HG03439 (cell line): ENCODE data around the gene BTBD8.

ENCODE experiments used
- ATAC-seq: cut with Tn5 transposase; IDR thresholded peaks from one replicate; pipeline ENCODE4 v1.9.1; 2021; ENCODE audit warnings: mild to moderate bottlenecking, moderate library complexity; ENCODE audit not compliant: unreplicated experiment

The BTBD8 gene

DNA sequence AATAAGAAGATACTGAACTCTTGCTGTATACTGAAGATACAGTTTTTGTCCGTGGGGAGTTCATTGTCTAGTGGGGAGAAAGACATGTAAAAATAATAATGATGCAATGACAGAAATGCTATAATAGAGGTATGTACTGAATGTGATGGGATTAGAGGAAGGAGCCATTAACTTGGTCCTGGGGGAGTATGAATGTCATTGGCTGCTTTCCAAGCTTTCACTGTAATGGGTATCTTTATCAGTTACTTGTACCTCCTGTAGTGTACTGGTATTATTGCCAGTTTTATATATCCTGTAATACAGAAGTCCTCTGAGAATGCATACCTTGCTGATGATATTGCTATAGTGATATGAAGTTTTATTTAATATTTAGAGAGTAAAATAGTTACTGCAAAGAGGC, 7.4 kb downstream of the BTBD8 start:
- ATAC-seq, result no peak

DNA sequence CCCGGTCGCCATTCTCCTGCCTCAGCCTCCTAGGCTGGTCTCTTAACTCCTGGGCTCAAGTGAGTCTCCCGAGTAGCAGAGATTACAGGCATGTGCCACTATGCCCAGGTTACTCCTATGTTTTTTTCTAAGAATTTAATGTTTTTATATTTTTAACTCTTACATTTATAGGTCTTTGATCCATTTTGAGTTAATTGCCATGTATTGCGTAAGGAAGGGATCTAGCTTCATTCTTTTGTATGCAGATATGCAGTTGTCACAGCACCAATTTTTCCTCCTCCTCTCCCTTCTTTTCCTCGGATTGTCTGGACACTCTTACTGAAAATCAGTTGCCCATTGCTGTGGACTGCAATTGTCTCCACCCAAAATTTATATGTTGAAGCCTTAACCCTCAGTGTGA, 11.5 kb downstream of the BTBD8 start:
- ATAC-seq, result no peak

DNA sequence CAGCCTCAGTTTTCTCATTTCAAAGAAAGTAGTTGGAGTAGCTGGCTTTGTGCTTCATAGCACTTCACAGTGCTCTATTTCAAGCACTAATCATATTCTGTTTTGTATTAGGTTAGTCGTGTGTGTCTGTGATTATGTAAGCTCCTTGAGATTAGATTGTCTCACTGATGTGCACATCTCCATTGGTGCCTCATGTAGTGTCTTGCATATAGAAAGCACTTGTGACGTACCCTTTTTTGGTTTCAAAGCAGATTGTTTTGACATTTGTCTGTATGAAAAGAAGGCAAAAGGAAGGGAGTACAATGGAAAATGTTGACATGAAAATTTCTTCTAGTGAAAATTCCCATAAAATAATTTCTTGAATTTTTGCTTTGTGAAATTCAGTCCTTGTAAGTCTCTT, 13.9 kb downstream of the BTBD8 start:
- ATAC-seq, result no peak

DNA sequence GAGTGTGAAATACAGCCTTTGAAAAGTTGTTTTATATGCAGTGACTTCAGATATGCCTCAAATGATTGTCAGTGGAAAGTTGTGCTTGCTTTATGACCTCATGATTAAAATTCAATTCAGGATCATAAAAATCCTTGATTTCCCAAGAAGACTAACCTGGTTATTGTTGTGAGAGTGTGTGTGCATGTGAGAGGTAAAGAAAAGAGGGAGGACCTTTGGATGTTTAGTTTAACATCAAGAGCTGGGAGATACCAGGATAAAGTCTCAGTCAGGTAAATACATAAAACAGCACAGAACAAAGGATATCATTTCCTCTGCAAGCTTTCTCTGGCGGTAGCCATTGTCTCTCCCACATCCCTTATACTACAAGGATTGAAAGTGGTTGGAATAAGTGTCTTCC, 14.4 kb downstream of the BTBD8 start:
- no peak for ATAC-seq

DNA sequence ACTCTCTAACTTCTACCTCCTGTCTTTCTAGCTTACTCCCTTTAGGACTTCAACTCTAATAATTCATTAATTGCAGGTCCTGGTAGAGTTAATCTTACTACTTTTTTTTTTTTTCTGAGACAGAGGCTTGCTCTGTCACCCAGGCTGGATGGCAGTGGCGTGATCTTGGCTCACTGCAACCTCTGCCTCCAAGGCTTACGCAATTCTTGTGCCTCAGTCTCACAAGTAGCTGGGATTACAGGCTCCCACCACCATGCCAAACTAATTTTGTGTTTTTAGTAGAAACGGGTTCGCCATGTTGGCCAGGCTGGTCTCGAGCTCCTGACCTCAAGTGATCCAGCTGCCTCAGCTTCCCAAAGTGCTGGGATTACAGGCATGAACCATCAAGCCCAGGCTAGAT, 15.7 kb downstream of the BTBD8 start:
- ATAC-seq, result no peak

DNA sequence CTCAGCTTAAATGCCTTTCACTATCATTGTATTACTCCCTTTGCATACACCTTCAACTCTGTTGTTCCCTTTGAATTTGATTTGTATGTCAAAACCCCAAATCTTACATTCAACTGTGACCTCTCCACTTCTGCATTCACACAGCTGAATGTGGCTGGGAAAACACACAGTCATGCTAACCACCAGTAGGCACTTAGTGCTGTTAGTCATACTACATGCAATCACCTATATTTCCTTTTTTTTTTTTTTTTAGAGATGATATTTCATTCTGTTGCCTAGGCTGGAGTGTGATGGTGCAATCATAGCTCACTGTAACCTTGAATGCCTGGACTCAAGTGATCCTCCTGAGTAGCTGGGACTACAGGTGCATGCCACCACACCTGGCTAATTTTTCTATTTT, 16.2 kb downstream of the BTBD8 start:
- no peak for ATAC-seq

DNA sequence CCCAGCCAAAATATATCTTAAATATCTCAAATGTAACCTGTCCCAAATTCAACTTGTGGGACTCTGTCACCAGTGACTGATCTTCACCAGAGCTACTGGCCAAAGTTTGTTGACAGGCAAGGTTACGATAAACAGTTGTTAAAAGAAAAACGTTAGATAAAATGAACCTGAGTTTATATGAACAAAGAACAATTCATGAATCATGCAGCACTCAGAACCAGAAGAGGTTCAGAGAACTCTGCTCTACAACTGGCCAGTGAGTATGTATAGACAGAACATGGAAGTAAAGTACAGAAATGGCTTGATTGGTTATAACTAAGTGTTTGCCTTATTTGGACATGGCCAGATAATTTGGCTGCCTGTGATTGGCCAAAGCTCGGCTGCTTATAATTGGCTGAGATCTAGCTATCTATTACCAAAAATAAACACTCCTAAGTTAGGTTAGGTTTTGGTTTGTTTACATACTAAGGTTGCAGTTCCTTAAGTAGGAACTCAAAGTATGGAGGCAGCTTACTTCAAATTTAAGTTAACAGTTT, 25.5 kb downstream of the BTBD8 start:
- ATAC-seq, result no peak

DNA sequence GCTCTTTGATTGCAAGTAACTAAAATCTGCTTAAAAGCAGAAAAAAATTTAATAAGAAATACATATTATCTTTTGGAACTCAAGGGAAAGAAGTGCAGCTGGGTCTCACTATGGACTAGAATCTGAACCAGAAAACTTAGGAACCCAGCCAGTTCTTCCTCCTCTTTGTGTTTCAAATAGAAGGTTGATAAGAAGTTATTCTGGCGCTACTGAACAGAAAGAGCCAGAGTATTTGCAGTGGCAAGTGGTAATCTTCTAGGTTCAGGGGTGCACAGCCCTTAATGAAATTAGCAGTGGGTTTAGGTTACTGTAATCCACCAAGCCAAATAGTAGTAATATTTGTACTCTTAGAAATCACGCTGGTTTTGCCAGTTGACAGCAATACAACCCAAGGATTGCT, 28.5 kb downstream of the BTBD8 start:
- ATAC-seq, result no peak

DNA sequence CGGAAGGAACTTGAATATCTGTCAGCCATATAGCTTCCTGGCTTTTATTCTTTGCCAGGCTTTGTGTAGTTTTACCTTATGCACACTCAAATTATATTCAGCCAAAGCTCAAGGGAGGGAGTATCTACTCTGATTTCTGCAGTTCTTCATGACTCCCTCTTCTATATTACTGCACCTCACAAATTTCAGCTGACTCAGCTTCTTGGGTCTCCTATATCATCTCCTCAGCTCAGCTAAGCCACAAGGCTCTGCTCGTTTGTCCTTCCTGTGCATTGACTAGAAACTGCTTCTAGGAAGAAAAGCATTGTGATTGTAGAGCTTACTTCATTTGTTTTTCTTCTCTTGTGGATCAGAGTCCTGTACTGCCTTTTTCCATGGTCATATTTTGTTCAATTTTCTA, 37.4 kb downstream of the BTBD8 start:
- no peak for ATAC-seq

DNA sequence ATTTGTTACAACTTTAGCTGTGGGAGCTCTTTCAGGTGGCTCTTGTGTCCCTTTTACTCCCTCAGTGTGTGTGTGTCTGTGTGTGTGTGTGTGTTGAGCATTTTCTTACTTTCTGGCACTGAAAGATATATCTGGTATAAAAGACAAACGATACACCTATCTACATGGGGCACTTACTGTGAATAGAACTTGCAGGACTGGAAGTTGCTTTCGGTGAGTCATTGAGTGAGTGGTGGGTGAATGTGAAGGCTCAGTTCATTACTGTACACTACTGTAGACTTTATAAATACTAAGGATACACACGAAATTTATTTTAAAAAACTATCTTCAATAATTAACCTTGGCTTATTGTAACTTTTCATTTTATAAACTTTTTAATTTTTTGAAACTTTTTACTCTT, 38.7 kb downstream of the BTBD8 start:
- no peak for ATAC-seq

DNA sequence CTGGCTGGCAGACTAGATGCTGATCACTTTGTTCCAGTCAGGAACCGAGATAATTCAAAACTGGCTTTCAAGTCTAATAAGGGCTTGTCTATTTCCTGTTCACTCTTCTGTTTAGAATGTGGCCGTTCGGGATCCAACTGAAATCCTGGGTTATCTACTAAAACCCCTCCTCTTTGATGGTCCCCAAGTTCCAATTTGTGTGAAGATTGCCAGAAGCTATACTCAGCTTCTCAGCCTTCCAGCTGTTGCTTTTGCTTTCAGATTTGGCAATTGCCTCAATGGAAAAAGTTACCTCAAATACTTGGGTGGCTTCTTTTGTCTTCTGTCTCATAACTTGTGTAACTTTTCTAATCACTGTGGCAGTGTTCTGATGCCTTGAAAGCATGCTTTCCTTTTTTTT, 43.7 kb downstream of the BTBD8 start:
- ATAC-seq, result no peak

DNA sequence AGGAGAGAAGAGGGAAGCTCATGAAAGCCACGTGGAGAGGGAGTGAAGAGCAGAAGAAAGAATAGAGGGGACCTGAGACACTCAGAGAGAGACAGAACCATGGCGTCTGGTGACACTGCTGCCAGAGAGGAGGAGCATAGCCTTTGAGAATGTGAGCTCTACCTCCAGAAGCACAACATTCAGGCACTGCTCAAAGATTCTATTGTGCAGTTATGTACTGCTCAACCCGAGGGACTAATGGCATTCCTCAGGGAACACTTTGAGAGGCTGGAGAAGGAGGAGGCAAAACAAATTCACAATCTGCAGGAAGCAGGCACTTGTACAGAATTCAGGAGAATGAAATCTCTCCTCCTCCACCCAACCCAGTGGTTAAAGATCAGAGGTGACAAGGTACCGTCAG, 45.1 kb downstream of the BTBD8 start:
- no peak for ATAC-seq

DNA sequence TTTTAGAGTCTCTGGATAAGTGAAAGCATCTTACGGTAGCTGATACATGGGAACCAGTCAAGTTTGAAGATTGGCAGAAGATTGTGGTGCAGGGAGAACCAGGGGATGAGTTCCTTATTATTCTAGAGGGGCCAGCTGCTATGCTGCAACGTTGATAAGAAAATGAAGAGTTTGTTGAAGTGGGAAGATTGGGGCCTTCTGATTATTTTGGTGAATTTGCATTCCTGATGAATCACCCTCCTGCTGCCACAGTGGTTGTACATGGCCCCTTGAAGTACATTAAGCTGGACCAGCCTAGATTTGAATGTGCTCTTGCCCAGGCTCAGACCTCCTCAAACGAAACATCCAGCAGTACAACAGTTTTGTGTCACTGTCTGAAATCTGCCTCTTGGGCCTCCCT, 45.9 kb downstream of the BTBD8 start:
- no peak for ATAC-seq

DNA sequence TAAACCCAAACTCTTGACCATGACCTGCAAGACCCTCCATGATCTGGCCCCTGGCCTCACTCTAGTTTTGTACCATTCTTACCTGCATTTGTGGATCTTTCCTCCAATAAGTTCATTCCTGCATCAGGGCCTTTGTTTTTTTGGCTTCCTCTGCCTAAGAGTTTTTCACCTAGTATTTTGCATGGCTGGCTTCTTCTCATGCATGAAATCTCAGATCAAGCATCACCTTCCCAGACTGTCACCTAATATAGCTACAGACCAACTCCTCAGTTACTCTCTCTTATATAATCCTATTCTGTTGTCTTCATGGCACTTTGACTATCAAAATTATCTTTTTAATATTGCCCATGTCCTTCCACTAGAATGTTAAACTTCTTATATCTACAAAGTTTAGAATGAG, 54.2 kb downstream of the BTBD8 start:
- no peak for ATAC-seq

DNA sequence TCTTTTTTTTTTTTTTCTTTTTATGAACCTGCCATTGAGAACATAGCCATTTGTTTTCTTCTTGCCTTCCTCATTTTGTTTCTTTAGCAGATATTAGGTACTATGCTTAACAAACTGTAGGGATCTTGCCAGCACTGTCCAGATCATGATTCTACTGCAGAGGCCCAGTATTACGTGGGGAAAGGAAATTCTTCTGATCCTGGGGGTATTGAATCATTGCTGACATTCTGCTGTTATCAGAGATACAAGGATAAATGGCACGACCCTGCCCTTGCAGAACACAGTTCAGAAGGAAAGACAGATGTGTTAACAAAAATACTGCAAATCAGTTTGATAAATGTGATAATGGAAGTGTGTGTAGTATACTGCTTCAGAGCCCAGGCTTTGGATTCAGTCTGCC, 56.2 kb downstream of the BTBD8 start:
- no peak for ATAC-seq

DNA sequence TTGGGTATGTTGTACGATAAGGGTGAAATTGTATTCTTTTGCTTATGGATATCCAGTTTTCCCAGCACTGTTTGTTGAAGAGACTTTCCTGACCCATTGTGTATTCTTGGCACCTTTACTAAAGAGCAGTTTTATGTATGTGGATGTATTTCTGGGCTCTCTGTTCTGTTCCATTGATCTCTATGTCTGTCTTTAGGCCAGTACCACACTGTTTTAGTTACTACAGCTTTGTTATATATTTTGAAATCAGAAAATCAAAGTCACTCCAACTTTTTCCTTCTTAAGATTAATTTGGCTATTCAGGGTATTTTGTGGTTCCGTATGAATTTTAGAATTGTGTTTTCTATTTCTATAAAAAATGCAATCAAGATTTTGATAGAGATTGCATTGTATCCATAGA, 74.8 kb downstream of the BTBD8 start:
- ATAC-seq, result no peak

DNA sequence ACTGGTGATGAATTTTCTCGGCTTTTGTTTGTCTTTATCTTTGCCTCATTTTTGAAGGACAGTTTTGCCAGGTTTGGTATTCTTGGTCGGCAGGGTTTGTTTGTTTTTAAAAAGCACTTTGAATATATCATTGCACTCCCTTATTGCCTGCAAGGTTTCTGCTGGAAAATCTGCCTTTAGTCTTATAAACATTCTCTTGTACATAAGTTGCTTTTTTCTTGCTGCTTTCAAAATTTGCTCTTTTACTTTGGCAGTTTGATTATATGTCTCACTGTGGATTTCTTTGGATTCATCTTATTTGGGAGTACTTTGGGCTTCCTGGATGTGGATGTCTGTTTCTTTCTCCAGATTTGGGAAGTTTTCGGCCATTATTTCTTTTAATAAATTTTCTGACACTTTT, 79.4 kb downstream of the BTBD8 start:
- no peak for ATAC-seq

DNA sequence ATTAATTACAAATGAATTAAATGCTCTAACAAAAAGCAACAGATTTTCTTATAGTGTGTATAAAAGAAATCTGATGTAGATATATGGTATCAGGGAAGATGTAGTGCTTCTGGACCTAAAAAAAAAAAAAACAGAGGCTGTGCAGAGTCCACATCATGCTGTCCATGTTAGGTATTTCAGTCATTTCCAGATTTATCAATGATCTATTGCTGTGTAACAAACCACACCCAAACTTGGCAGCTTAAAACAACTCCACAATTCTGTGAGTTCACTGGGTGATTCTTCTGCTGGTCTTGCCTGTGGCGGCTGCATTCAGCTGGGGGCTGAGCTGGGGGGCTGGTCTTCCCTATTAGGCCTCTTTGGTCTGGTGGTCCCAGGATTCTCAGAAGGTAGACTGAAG, 85.2 kb downstream of the BTBD8 start:
- ATAC-seq, result no peak

DNA sequence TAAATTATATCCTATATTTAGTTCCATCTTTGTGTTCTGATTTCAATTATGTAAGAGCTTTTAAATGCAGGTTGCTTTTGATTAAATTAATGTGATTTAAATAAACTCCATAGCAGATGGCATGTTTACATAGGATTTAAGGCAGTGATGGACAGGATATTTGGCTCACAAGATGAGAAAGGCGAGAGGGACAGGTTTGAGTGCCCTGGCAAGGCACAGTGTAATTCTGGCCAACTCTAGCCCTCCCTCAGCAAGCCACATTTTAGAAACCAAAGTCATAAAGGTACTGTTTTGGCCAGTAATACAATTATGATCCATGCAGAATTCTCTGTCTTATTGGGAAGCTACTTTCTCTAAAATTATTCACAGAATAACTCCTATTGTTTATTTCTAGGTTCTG, 87.0 kb downstream of the BTBD8 start:
- no peak for ATAC-seq

DNA sequence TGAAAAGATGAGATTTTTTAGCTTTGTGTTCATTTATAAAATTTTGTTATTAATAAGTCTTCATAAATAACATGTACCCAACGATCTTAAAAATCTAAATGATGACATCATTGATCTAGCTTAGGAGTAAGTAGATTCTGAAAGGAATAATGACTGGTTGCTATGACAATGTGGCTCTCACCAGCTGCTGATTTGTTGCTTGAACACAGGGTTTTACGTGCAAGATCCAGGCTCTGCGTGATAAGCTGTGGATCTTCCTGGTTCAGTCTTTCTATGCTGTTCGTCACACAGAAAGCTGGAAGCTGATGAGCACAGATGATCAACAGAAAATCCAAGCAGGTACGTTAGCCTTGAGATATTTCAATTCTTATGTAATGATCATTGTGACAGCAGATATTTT, 88.5 kb downstream of the BTBD8 start:
- ATAC-seq, result no peak

DNA sequence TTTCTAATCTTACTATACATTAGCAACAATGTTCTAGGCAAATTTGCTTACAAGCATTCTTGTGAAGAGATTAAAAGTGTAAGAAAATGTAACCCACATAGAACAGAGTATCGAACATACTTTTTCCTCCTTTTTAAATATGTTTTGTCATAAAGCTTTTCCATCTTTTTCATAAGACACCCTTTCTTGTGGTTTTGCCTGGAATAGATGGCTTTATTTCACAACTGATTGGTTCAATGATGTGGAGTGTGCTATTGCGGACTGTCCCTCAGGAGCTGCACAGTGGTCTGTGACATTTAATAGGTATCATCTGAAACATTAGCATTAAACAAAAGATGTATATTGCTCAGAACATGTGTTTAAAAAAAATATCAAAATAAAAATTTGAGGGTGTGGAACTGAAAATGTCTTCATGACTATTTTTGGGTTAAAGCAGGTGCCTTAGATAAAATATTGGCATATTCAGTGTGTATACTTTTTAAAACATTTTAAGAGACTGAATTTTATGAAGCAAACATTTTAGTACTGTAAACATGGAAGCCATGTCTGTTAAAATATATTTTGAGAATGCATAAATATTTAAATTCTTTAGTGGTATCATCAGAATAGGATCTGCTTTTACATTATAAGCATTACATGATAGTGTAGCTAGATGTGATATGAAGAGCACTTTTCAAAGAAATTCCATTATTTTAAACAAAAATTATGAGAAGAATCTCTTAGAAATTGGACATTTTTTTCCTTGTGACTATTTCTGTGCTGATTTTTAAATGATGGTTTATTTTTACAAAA, 89.3 kb downstream of the BTBD8 start:
- ATAC-seq, result no peak

DNA sequence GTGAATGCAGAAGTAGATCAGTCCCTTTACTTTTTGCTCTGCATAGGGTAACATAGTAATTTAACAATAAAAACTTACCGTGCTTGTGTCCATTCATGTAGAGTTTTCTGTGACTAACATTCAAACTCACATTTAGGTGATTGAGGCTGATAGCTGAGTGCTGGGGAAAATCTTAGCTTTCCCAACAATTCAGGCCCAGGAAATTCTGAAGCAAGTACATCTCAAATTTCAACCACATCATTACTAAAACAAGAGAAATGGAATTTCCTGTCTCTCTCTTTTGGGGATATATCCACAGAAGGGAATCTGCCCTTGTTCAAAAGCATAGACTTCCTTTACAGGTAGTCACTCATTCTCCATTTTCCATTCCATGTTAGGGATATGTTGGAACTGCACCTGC, 104.5 kb downstream of the BTBD8 start:
- no peak for ATAC-seq

DNA sequence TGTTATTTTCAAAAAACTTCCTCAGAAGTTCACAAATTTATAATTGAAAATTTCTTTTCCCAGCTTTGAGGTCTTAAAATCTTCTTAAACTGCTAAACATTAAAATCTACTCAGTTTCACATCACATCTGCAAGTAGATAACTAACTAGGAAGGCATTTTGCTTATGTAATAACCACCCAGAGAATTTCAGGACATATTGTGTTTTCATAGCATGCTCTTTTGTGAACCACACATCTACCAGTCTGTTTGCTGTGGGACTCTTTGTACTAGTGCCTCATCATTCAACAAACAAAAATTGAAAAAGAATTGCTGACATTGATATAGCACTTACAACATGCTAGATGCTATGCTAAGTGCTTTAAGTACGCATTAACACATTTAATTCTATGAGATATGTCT, 105.9 kb downstream of the BTBD8 start:
- no peak for ATAC-seq
